GM23338 (cell line): ENCODE data around the gene ROPN1L.

ENCODE experiments used
- CTCF ChIP-seq, 2 experiments: fragments of 200-600 bp in 1 of 2; sonication (generic) in 1 of 2; conservative IDR thresholded peaks; 2 replicates each; pipeline versions ENCODE4 v1.5.1 to v1.6.1; 2016 to 2017; ENCODE audit warnings: antibody characterized with exemption in 2 of 2, low read depth in 2 of 2, mild to moderate bottlenecking in 2 of 2, moderate library complexity in 1 of 2
- JUNB ChIP-seq: IDR thresholded peaks from one replicate; pipeline ENCODE4 v1.6.1; 2016; ENCODE audit warnings: antibody characterized with exemption; ENCODE audit not compliant: unreplicated experiment

- TF ChIP-seq JUNB = no peak
- TF ChIP-seq CTCF (conservative IDR thresholded peaks at IDR 0.05; ENCODE audit: low read depth in 2 of 2) = no peak
Measured at GRCh38 chr5:10396552-10396951, 45.1 kb upstream of the ROPN1L start.
